Caco-2 (cell line): ENCODE measurements around the gene WDR20. TPM values are rescaled to one million over a fixed set of nuclear protein-coding genes. Genes with fewer than 3 reads are reported as not detected.
A peak's percentile ranks its signal among the peaks of the same experiment; 100 is the strongest.

ENCODE experiments used
- BruUV-seq: library from RNA; stranded (reverse); fragments of 400-500 nt; replicated peaks from 2 replicates; lab custom pipeline; 2021; lab: Mats Ljungman, UMichigan
- CTCF ChIA-PET: fragments of 300-600 bp; sonication (Branson Sonifier 250); formaldehyde crosslinking; loops from one replicate; lab custom pipeline; 2022; ENCODE audit warnings: antibody characterized with exemption; lab: Charles Lee
- POLR2A ChIA-PET: fragments of 300-600 bp; sonication (Branson Sonifier 250); formaldehyde crosslinking; loops from one replicate; lab custom pipeline; 2022; ENCODE audit warnings: antibody characterized with exemption; lab: Charles Lee
- DNase-seq, 2 experiments: peaks; one replicate each; pipeline versions ENCODE4 v3.0.0 to v3.0.0-alpha.2; 2020 to 2022
- H3K27me3 ChIP-seq: replicated peaks from 2 replicates; pipeline ENCODE4 v1.6.0; 2011; ENCODE audit warnings: low read length; ENCODE audit not compliant: control insufficient read depth, insufficient read depth
- H3K36me3 ChIP-seq: 2 replicates; pipeline ENCODE4 v1.5.1; 2011; ENCODE audit warnings: low read length; ENCODE audit not compliant: control insufficient read depth, insufficient read depth
- H3K4me1 ChIP-seq: fragments of 250-450 bp; sonication (Bioruptor Pico); 2 replicates; pipeline ENCODE4 v1.5.1; 2020; ENCODE audit warnings: mild to moderate bottlenecking
- H3K4me3 ChIP-seq: 2 replicates; pipeline ENCODE4 v1.5.1; 2011; ENCODE audit warnings: low read depth, mild to moderate bottlenecking, control low read depth, low read length
- H3K9me3 ChIP-seq: fragments of 250-450 bp; sonication (Bioruptor Pico); 2 replicates; pipeline ENCODE4 v1.5.1; 2020; ENCODE audit warnings: mild to moderate bottlenecking, moderate library complexity
- H3K27ac Mint-ChIP-seq: one replicate; pipeline ENCODE4 v1.8.0; 2022; ENCODE audit warnings: mixed read lengths; ENCODE audit not compliant: unreplicated experiment
- H3K27me3 Mint-ChIP-seq: one replicate; pipeline ENCODE4 v1.8.0; 2022; ENCODE audit warnings: mixed read lengths; ENCODE audit not compliant: insufficient read depth, unreplicated experiment
- H3K36me3 Mint-ChIP-seq: one replicate; pipeline ENCODE4 v1.8.0; 2022; ENCODE audit warnings: mild to moderate bottlenecking, mixed read lengths; ENCODE audit not compliant: insufficient read depth, unreplicated experiment
- H3K4me1 Mint-ChIP-seq: one replicate; pipeline ENCODE4 v1.8.0; 2022; ENCODE audit warnings: low read depth, mixed read lengths; ENCODE audit not compliant: unreplicated experiment
- H3K4me3 Mint-ChIP-seq: one replicate; pipeline ENCODE4 v1.8.0; 2022; ENCODE audit warnings: mild to moderate bottlenecking, moderate library complexity, mixed read lengths; ENCODE audit not compliant: unreplicated experiment
- H3K9me3 Mint-ChIP-seq: one replicate; pipeline ENCODE4 v1.8.0; 2022; ENCODE audit warnings: mixed read lengths; ENCODE audit not compliant: unreplicated experiment
- CTCF ChIP-seq, 2 experiments: fragments of 200-600 bp in 1 of 2; IDR thresholded peaks; 1 replicate in 1 of 2; 2 replicates in 1 of 2; pipeline versions ENCODE4 v1.5.1 to v1.8.0; 2011 to 2022; ENCODE audit warnings: antibody characterized with exemption in 1 of 2, control low read depth in 1 of 2, inconsistent platforms in 1 of 2, low read depth in 1 of 2, low read length in 1 of 2, mild to moderate bottlenecking in 1 of 2, moderate library complexity in 1 of 2; ENCODE audit not compliant: insufficient read depth in 1 of 2, severe bottlenecking in 1 of 2, unreplicated experiment in 1 of 2
- intact Hi-C: fragments of 100-400 bp; cut with micrococcal nuclease; formaldehyde crosslinking; loops from one replicate; pipeline ENCODE4 v1.10.0; 2022; ENCODE audit not compliant: unreplicated experiment
- total RNA-seq: library from RNA; stranded (reverse); gene quantifications from 2 replicates; pipeline ENCODE4 v1.2.3, GENCODE V29; 2022

The WDR20 gene
- total RNA-seq, 1 experiment from 2014 or later, result 32.5 TPM

- Mint-ChIP-seq H3K4me1 (no peaks in the 10 kb centered on the region), H3K9me3 (no peaks in the 10 kb centered on the region), H3K36me3 (no peaks in the 10 kb centered on the region), H3K27ac (no peak overlapping the region), H3K27me3 (no peaks in the 10 kb centered on the region), H3K4me3 (no peak overlapping the region)
- no TSS peak for BruUV-seq
- no peaks in the 10 kb centered on the region for H3K27me3 ChIP-seq
- no peaks in the 10 kb centered on the region for H3K36me3 ChIP-seq
- H3K9me3 ChIP-seq, result no peaks in the 10 kb centered on the region
- no peaks in the 10 kb centered on the region for H3K4me1 ChIP-seq
- POLR2A ChIA-PET, result no interaction called here
- no peak overlapping the region for H3K4me3 ChIP-seq
- TF ChIP-seq CTCF (IDR thresholded peaks at IDR 0.05; ENCODE audit: insufficient read depth in 1 of 2, low read depth in 1 of 2, low read length in 1 of 2, severe bottlenecking in 1 of 2, unreplicated experiment in 1 of 2), result no peak
- CTCF ChIA-PET, result no interaction called here
- no peak for DNase-seq
- intact Hi-C loops, result no loop called here
These were observed 85.7 kb downstream of the WDR20 start for GRCh38 chr14:102225386-102225785.

GRCh38 chr14:102225936-102226335 is 86.2 kb downstream of the WDR20 start:
- Histone ChIP-seq H3K36me3 (no peaks in the 10 kb centered on the region), H3K4me3 (no peak overlapping the region), H3K4me1 (no peaks in the 10 kb centered on the region), H3K9me3 (no peaks in the 10 kb centered on the region), H3K27me3 (no peaks in the 10 kb centered on the region)
- Mint-ChIP-seq H3K27me3 (no peaks in the 10 kb centered on the region), H3K9me3 (no peaks in the 10 kb centered on the region), H3K4me3 (no peak overlapping the region), H3K36me3 (no peaks in the 10 kb centered on the region), H3K4me1 (no peaks in the 10 kb centered on the region), H3K27ac (no peak overlapping the region)
- POLR2A ChIA-PET, result no interaction called here
- CTCF ChIA-PET, result no interaction called here
- BruUV-seq, result no TSS peak
- intact Hi-C loops, result no loop called here
- TF ChIP-seq CTCF (IDR thresholded peaks at IDR 0.05; ENCODE audit: insufficient read depth in 1 of 2, low read depth in 1 of 2, low read length in 1 of 2, severe bottlenecking in 1 of 2, unreplicated experiment in 1 of 2), result no peak
- DNase-seq, result no peak

GRCh38 chr14:102226356-102227125 is 86.8 kb downstream of the WDR20 start:
- CTCF ChIA-PET, result no interaction called here
- H3K36me3 ChIP-seq, result no peaks in the 10 kb centered on the region
- no peaks in the 10 kb centered on the region for H3K27me3 ChIP-seq
- Mint-ChIP-seq H3K27me3 (no peaks in the 10 kb centered on the region), H3K36me3 (no peaks in the 10 kb centered on the region), H3K27ac (no peak overlapping the region), H3K4me1 (no peaks in the 10 kb centered on the region), H3K9me3 (no peaks in the 10 kb centered on the region), H3K4me3 (no peak overlapping the region)
- no peaks in the 10 kb centered on the region for H3K4me1 ChIP-seq
- H3K4me3 ChIP-seq, result no peak overlapping the region
- no peak for DNase-seq
- POLR2A ChIA-PET, result no interaction called here
- H3K9me3 ChIP-seq, result no peaks in the 10 kb centered on the region
- BruUV-seq, result TSS peak; percentile 17
- no peak for TF ChIP-seq CTCF (IDR thresholded peaks at IDR 0.05; ENCODE audit: insufficient read depth in 1 of 2, low read depth in 1 of 2, low read length in 1 of 2, severe bottlenecking in 1 of 2, unreplicated experiment in 1 of 2)
- intact Hi-C loops, result no loop called here
